Endometrium (tissue), 2 donors: ENCODE measurements around the gene PLCD3.

ENCODE experiments used
- FAIRE-seq: peaks from 2 replicates; lab custom pipeline; 2012; peaks lifted over from hg19 to GRCh38; lab: Jason Lieb, UNC
- donor health status: control.
- donor health status: control.

PLCD3 gene

DNA sequence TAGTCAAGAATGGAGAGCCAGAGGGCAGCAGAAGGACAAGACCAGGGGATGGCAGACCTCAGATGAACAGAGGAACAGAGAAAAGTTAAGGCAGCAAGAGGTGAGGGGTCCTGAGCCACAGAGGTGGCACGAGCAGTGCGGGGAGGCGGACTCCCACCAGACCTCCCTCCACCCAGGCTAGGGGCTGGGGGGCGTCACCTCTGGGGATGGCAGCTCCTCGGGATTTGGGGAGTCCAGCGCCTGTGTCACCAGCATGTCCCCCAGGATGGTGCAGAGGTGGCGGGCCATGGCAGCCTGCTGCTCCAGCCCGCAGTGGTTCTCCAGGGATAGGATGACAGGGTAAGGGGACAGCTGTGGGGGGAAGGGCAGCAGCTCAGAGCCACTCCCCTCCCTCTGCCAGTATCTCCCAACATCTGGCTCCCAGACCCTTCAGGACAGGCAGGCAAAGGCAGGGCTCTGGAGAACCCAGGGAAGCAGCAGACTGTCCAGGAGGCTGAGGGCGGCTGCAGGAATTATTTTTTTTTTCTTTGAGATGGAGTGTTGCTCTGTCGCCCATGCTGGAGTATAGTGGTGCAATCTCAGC is 15.8 kb downstream of the PLCD3 start:
- no peak for FAIRE-seq

DNA sequence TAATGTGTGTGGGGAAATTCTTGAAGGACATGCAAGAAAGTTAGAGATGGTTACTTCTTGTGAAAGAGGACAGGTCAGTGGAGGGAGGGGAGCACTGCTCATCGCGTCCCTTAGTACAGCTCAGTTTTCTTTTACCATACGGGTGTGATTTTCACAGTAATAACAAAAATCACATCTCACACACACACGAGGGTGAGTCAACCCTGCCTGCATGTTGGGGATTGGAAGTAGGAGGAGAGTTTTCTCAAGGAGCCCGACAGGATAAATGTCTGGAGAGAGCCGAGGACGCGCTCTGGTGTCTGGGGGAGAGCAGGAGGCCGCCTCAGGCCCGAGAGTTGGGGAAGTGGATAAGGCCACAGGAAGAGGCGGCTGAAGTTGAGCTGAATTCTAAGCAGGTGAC is 16.4 kb downstream of the PLCD3 start:
- FAIRE-seq: no peak

DNA sequence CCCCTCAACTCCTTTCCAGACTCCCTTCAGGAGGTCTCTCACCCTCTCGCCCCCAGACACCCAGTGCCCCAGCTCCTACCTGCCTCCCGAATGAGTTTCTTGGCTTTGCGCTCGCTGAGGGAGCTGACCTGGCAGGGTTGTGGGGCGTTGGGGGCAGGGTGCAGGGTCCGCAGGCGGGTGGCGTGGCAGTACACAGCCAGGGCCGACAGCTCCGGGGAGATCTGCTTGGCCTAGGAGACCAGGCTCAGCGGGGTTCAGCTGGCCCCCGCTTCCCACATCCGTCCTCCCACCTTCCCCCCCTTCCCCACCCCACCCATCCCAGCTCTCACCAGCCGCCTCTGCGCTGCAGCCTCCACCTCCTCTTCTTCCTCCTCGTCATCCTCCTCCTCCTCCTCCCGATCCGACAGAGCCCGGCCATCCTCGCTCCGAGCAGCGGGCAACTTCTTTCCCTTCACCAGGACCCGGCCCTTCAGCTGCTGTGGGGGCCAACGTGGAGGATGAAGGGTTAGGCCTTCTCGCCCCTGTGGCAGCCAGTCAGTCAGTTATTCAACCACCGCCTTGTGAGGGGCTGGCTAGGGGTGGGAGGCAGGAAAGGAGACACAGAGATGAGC is 17.2 kb downstream of the PLCD3 start:
- no peak for FAIRE-seq

DNA sequence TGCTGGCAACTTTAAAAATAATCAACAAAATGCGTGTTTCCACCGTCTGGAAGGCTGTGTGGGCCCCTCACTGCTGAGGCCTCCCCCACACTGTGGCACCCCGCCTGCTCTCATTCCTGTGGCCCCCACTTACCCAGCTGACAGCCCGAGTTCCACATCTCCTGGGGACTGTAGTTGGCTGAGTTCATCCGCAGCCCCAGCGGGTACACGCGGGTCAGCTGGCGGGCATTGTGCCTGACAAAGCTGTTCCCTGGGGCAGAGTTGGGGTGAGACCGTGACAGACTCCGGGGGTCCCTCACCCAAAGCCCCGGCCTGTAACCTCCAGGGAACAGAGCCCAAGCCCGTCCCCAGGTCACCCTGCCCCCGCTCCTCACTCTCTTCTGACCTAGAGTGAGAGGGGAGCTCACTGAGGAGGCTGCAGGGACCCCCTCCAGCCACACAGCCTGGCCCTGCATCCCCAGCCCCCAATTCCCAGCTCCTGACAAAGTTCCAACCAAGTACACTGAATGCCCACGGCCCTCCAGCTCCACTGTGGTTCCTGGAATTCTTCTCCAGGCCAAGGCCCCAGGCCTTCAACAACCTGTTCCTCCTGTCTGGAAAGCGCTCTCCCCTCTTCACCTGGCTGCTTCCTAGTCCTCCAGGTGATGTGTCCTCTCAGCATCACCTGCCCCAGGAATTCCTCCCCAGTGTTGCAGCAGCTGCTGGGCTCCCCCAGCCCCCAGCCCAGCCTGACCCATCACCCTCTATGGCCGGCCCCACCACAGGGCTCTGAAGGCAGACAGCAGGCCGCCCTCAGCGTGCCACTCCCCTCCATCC is 18.0 kb downstream of the PLCD3 start:
- no peak for FAIRE-seq

DNA sequence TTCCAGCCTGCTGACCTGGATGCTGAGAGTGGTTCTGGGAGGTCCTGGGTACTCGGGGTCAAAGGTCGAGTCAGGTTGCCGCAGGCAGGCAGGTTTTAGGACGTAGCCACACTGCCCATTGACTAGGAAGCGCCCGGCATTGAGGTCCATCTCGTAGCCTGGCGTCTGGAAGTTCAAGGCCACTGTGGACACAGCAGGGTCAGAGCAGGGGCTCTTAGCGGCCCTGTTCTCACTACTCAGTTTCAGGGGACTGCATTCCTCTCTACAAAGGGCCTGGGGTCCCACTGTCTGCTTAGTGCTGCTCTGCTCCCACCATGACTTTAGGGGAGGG is 18.9 kb downstream of the PLCD3 start:
- no peak for FAIRE-seq

DNA sequence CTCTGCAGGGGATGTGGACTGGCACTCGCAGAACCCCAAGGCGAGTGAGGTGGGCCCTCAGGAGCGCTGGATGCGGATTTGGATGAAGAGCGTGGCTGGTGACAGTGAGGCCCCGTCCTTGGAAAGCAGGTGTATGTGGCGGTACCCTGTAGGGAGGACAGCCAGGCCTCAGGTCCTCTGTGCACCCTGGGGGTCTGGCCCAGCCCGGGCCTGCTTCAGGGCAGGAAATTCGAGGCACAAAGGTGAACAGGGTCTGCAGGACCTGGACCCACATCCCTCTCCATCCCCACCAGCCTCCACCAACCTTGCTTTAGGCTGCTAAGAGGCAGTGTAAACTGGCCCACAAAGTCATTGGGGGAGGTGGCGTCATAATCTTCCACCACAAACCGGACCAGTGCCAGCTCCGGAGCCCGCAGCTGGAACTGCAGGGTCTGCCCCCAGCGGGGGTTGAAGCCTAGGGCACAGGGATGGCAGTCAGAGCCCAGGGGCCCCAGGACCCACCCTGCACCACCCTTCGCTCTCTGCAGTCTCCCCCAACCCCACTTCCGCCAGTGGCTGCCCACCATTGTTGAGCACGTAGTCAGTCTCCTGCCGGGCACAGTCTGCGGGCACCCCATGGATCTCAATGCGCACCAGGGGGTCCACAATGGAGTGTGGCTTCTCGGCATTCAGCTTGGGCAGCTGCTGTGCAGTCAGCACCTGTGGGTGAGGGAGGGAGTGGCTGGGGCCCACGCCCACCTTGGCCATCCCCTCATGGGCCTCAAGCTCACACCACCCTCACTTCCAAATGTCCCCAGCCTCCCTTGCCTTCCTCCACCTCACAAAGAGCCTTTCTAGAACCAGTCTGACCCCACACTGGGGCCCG is 19.5 kb downstream of the PLCD3 start:
- no peak for FAIRE-seq

DNA sequence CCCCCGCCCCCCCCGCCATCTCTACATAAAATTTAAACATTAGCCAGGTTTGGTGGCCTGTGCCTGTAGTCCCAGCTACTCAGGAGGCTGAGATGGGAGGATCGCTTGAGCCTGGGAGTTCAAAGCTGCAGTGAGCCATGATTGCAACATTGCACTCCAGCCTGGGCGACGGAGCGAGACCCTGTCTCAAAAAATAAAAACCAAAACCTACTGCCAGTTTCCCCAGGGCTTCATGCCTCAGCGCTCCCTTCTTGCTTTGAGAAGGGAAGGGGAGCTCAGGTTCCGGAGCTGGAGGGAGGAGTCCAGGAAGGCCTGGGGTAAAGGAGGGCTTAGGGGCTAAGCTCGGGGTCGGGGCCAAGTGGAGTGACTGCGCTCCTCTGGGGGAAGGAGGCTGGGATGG is 20.5 kb downstream of the PLCD3 start:
- no peak for FAIRE-seq

DNA sequence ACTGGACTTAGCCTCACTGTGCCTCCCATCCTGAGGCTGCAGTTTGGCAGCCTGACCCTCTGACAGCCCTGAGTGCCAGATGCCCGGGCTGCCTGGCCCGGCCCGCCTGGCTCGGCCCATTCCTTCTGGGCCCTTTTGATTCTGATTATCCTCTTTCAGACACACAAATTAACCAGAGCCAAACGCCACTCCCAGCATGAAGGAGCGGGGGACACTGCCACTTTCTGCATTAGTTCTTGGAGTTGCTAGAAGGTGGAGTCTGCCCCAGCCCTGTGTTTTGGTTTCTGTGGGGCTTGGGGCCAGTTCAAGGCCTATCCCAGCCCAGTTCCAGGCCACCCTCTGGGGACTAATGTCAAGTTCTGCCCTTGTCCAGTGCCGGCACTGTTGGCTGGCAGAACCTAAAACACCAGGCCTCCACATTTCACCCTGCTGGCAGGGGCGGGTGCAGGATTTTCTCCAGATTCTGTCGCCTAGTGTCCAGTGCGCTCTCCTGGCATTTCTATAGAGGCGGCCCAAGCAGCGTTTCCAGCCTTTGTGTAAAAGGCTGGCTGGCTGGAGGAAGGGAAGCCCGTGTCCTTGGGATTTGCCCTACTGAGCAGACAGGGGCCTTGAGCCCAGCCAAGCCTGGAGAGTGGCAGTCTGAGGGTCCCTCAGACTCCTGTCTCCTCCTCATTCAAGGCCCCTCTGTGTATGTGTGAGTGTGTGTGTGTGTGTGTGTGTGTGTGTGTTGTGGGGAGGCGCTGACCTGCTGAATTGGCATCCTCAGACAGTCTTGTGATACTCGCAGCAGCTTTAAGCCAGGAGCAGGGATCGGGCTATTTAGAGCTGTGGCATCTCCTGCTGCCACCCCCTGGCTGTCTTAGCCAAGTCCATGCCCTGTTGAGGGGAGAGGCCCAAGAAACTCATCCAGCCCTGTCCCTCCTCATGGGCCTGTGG is 21.4 kb downstream of the PLCD3 start:
- no peak for FAIRE-seq

DNA sequence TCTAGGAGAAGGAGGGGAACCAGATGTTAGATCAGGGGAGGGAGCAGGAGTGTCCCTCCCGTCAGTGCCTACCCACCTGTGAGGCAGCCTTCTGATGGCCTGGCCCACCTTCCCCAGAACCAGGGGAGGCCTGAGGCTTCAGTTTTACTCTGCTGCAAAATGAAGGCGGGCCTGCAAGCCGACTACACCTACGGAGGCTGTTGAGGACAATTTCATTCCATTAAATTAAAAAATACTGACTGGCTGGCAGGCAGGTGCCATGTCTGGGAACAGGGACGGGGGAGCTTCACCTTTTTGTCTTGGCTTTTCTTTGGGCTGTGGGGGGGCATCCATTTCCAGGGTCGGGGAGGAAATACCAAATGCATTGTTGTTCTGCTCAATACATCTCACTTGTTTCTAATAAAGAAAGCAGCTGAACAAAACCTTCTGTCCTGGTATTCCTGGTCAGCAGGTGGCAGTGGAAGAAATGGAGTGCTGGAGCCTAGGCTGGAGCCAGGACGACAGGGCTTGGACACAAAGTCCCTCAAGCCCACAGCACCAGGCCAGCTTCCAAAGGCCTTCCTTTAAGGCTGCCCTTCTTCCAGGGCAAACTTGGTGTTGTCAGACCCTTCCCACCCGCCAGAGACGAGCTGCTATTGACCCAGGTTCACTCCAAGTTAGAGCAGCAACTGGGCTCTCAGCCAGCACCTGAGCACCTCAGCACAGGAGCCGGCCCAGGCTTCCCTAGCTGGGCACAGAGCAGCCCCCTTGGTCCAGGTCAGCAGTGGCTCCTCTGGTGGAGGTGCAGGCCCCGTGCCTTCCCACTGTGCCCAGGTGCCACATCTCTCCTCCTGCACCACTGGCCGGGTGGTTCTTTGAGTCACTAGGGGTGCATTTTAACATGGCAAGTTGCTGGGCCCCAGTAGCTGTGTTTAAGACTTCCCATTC is 23.5 kb downstream of the PLCD3 start:
- no peak for FAIRE-seq

DNA sequence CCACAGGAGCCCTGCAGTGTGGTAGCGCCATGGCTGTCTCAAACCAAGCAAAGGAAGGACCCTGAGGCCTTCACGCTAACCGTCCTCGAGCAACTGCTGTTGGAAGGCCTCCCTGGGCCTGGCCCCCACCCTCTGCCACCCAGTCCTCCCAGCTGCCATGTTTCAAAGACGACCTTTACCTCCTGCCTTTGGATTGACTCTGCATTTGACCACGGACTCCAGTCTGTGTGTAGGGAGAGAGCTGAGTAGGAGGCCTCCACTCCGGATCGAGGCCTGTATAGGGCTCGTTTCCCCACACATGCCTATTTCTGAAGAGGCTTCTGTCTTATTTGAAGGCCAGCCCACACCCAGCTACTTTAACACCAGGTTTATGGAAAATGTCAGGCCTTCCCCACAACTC is 24.3 kb downstream of the PLCD3 start:
- FAIRE-seq: no peak

DNA sequence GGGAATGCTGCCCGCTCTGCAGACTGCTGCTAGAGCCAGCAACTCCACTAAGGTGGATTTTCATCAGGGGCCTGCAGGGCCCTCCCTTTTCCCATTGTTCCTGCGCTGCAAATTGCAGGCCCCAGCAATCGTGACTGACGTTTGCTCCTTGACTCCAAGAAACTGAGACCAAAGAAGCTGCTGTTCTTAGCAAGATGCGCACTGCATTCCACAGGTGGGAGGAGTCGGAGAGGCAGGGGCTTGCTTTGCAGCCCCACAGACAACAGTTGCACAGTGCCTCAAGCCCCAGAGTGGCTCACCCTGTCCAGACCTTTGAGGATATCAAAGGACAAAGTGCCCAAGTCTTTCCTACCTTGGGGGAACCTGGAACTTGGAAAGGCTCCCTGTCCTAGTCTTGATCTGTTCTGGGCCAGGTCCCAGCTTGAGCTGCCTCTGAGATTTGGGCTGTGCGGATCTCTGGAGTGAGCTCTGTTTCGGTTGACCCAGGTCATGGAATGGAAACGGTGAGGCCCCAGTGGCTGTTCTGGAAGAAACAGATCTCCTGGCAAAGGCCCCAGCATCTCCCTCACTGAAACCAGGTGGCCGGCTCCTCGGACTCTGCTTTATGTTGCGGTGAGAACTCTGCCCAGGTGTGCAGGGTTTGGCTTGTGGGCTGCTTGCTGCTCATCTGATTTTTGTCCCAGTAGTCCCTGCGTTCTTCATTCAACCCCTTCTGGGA is 24.9 kb downstream of the PLCD3 start:
- FAIRE-seq: no peak

DNA sequence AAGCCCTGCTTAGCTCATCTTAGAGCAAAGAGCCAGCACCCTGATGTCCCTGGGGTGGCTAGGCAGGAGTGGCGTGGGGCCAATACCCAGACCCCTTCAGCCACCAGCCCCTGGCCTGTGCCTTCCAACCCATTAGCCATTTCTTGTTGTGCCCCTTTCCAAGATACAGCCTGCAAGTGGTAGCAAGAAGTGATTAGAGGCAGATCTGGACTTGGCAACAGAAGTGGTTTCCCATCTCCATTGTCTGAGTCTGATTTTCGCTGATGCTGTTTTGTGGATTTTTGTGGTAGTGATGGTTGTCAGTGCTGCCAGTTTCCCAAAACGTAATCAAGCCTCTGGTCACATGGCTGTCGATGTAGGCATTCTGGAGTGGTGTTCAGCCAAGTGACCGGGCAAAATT is 25.7 kb downstream of the PLCD3 start:
- FAIRE-seq: no peak

DNA sequence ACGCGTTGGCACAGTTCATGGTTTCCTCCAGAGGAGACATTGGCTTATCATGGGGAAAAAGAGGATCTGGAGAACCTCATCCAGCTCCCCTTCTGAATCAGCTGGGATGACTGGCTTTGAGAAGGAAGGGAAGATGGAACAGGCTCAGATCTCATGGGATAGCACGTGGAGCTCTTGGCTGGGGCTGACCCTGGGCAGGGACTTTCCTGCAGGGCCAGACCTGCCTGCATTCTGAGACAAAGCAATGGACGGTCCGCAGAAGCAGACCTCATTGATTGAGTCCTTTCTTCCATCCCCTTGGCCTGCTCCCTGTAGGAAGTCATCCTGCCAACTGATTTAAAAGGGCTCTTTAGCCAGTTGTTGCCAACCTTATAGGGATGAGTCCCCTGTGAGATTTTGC is 26.2 kb downstream of the PLCD3 start:
- FAIRE-seq: no peak

DNA sequence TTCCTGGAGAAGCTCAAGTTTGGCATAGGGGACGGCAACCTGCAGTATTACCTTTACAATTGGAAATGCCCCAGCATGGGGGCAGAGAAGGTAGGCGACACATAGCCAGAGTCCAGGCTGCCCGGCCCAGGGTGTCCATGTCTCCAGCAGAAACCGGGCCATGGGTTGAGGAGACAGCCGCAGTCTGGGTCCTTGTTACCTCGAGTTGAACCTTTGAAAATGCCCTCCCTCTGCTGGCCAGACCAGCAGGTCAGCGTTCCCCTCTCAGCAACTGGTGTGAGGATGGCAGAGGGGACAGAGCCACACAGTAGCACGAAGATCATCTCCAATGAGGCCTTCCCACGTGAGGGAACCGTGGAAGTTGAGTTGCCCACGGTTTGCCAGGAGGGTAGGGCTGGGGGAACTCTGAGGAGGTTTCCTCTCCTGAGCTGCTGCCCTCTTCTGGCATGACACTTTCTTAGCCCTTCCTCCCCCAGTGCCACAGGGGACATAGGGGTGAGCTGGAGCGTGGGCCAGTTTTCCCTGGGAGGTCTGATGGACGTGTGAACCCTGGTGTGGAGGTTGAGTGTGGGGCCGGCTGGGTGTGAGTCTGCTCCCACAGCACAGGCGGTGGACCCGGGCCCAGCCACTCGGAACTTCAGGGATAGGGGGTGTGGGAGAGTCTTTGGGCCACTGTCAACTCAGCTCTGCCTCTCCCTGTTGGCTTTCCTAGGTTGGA is 27.2 kb downstream of the PLCD3 start:
- no peak for FAIRE-seq

DNA sequence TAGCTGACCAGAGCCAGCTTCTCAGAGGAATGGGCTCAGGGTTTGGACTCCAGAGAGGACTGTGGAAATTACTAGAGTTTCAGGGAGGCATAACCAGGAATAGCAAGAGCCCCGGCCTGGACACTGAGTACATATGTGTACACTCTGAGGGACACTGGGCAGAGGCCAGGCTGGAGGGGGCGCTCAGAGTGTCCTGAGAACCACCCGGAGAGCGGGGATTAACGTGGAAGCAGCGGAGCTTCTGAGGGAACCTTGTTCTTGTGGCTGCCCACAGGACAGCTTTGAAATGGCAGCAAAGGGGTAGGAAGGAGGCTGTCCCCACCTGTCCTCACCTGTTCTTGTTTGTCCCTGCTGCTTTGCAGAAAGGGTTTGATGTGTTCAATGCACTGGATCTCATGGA is 27.8 kb downstream of the PLCD3 start:
- FAIRE-seq: no peak

DNA sequence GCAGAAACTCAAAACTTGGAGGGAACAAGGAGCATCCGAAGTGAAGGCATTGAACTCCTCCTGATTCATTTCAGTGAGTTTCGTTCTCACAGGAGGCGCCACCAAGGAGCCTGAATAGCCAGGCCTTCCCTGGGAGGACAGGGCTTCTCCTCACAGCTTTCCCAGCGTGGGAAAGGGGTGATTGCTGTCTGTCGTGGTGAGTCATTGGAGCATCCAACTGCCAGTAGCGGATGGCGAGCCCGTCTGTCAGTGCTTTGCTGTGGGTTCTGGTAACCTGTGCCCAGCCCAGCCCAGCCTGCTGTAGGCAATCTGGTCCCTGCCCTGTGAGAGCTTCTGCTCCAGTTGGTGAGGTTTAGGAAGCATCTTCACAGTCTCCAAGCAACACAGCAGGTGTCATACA is 28.3 kb downstream of the PLCD3 start:
- FAIRE-seq: no peak

DNA sequence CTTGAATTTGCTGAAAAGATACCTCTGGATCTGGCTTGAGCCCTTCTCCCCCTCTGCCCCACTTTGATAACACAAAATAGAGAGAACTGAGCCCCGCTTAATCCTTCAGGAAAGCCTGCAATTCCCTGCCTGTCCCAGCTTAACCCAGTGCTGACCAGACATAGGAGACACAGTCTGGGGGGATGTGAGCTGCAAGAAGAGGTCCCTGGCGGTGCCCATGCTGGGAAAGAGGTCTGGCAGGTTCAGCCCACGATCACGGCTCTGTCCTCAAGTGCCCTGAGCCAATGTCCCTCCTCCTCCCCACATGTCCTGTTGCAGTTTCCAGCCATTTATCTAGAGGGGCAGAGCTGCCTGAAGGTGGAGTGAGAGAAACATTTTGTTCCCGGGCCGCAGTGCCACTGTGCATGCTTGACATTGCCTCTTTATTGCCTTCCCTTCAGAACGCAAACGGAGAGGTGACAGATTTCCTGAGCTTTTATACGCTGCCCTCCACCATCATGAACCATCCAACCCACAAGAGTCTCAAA is 29.0 kb downstream of the PLCD3 start:
- no peak for FAIRE-seq

DNA sequence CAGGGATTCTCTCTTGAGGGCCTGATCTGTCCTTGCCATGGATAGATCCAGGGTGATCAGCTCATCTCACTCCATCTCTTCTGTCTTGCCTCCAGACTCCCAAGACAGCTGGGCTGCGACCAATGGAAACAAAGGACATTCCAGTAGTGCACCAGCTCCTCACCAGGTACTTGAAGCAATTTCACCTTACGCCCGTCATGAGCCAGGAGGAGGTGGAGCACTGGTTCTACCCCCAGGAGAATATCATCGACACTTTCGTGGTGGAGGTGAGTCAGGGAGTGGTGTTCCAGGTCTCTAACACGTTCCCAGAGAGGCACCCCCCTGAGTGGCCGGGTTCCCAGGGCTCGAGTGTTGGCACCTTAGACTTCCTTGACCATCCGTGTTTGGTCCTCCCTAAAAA is 29.5 kb downstream of the PLCD3 start:
- no peak for FAIRE-seq
